H1 (cell line): Measurements from ENCODE around the gene MYH9. TPM values are rescaled to one million over a fixed set of nuclear protein-coding genes. Genes with fewer than 3 reads are reported as not detected.

Experiments
- CTCF ChIA-PET: fragments of 300-600 bp; sonication (Branson Sonifier 250); formaldehyde crosslinking; loops from one replicate; lab custom pipeline; 2021; ENCODE audit not compliant: partially characterized antibody; lab: Charles Lee
- POLR2A ChIA-PET: fragments of 300-600 bp; sonication (Branson Sonifier 250); formaldehyde crosslinking; loops from one replicate; lab custom pipeline; 2021; ENCODE audit warnings: inconsistent platforms; ENCODE audit not compliant: partially characterized antibody; lab: Charles Lee
- DNase-seq, 2 experiments: peaks; one replicate each; pipeline versions ENCODE4 v3.0.0 to v3.0.0-alpha.2; 2010 to 2022; ENCODE audit warnings: low spot score in 2 of 2, low read depth in 1 of 2, mixed read lengths in 1 of 2
- FAIRE-seq: peaks from 2 replicates; lab custom pipeline; 2011; peaks lifted over from hg19 to GRCh38; lab: Jason Lieb, UNC
- H2AFZ ChIP-seq: 2 replicates; pipeline ENCODE4 v1.8.1; 2012; ENCODE audit warnings: low read length, inconsistent platforms
- H2AK5ac ChIP-seq: 2 replicates; pipeline ENCODE4 v1.6.1; 2013; ENCODE audit warnings: low read depth, low read length
- H2BK120ac ChIP-seq: replicated peaks from 2 replicates; pipeline ENCODE3; 2013; ENCODE audit warnings: low read depth, low read length, inconsistent platforms
- H2BK12ac ChIP-seq: 2 replicates; pipeline ENCODE4 v1.6.1; 2013; ENCODE audit warnings: low read depth, low read length
- H2BK15ac ChIP-seq: 2 replicates; pipeline ENCODE4 v1.6.1; 2013; ENCODE audit warnings: low read length
- H2BK20ac ChIP-seq: 2 replicates; pipeline ENCODE4 v1.6.1; 2013; ENCODE audit warnings: low read length
- H2BK5ac ChIP-seq: 2 replicates; pipeline ENCODE4 v1.6.1; 2013; ENCODE audit warnings: low read depth, low read length
- H3K14ac ChIP-seq: 2 replicates; pipeline ENCODE4 v1.6.1; 2013; ENCODE audit warnings: inconsistent platforms; ENCODE audit not compliant: insufficient read length
- H3K18ac ChIP-seq: 2 replicates; pipeline ENCODE4 v1.6.1; 2013; ENCODE audit warnings: low read length; ENCODE audit errors: extremely low read depth
- H3K23ac ChIP-seq: 2 replicates; pipeline ENCODE4 v1.6.1; 2013; ENCODE audit warnings: inconsistent platforms; ENCODE audit not compliant: insufficient read length
- H3K23me2 ChIP-seq: 2 replicates; pipeline ENCODE4 v1.6.1; 2013; ENCODE audit warnings: low read depth, low read length
- H3K27ac ChIP-seq: 2 replicates; pipeline ENCODE4 v1.6.1; 2011; ENCODE audit warnings: low read depth, low read length, inconsistent platforms
- H3K27me3 ChIP-seq, 4 experiments: replicated peaks in 1 of 4; 1 replicate in 1 of 4; 2 replicates in 3 of 4; pipeline versions ENCODE4 v1.6.1 to v1.8.1; 2011 to 2013; ENCODE audit warnings: low read length in 3 of 4, mild to moderate bottlenecking in 3 of 4, inconsistent platforms in 2 of 4, mixed read lengths in 2 of 4, moderate library complexity in 1 of 4; ENCODE audit not compliant: control insufficient read depth in 3 of 4, insufficient read depth in 3 of 4; ENCODE audit errors: extremely low read depth in 1 of 4
- H3K36me3 ChIP-seq, 4 experiments: 2 replicates each; pipeline versions ENCODE4 v1.6.1 to v1.8.1; 2011 to 2013; ENCODE audit warnings: mild to moderate bottlenecking in 4 of 4, low read length in 3 of 4, moderate library complexity in 2 of 4, control low read depth in 1 of 4, inconsistent platforms in 1 of 4; ENCODE audit not compliant: insufficient read depth in 4 of 4, control insufficient read depth in 2 of 4
- H3K4ac ChIP-seq: replicated peaks from 2 replicates; pipeline ENCODE3; 2013; ENCODE audit warnings: low read length, low read depth, mixed read lengths, inconsistent platforms; ENCODE audit not compliant: insufficient read length
- H3K4me1 ChIP-seq, 4 experiments: replicated peaks in 1 of 4; 1 replicate in 1 of 4; 2 replicates in 3 of 4; pipeline versions ENCODE4 v1.6.1 to v1.8.1; 2011 to 2013; ENCODE audit warnings: low read length in 3 of 4, inconsistent platforms in 2 of 4, mixed read lengths in 1 of 4; ENCODE audit not compliant: insufficient read depth in 4 of 4, control insufficient read depth in 3 of 4
- H3K4me2 ChIP-seq, 2 experiments: 2 replicates each; pipeline versions ENCODE4 v1.6.1 to v1.8.1; 2011 to 2013; ENCODE audit warnings: low read depth in 2 of 2, low read length in 2 of 2, control low read depth in 1 of 2, inconsistent platforms in 1 of 2, mild to moderate bottlenecking in 1 of 2; ENCODE audit not compliant: insufficient read depth in 1 of 2
- H3K4me3 ChIP-seq, 4 experiments: fragments of 200-600, 300-600 bp in 1 of 4; sonication (generic), shearing (Covaris generic), sonication (Bioruptor Twin) in 1 of 4; 2 replicates each; pipeline versions ENCODE4 v1.5.1 to v1.8.1; 2011 to 2016; ENCODE audit warnings: low read length in 4 of 4, low read depth in 3 of 4, control low read depth in 2 of 4, inconsistent platforms in 2 of 4, mild to moderate bottlenecking in 2 of 4, mixed read lengths in 1 of 4, moderate library complexity in 1 of 4; ENCODE audit not compliant: insufficient read depth in 2 of 4; ENCODE audit errors: extremely low read depth in 1 of 4
- H3K56ac ChIP-seq: replicated peaks from 2 replicates; pipeline ENCODE3; 2013; ENCODE audit warnings: low read depth, mild to moderate bottlenecking, mixed read lengths, low read length, inconsistent platforms; ENCODE audit not compliant: insufficient read length
- H3K79me1 ChIP-seq: 2 replicates; pipeline ENCODE4 v1.6.1; 2013; ENCODE audit warnings: low read depth, low read length, control low read depth
- H3K79me2 ChIP-seq, 2 experiments: 2 replicates each; pipeline versions ENCODE4 v1.6.1 to v1.8.1; 2012 to 2013; ENCODE audit warnings: low read length in 2 of 2, mild to moderate bottlenecking in 2 of 2, inconsistent platforms in 1 of 2; ENCODE audit not compliant: insufficient read depth in 2 of 2, control insufficient read depth in 1 of 2
- H3K9ac ChIP-seq, 4 experiments: replicated peaks in 1 of 4; 1 replicate in 1 of 4; 2 replicates in 3 of 4; pipeline versions ENCODE4 v1.6.1 to v1.8.1; 2011 to 2013; ENCODE audit warnings: low read depth in 3 of 4, low read length in 3 of 4, control low read depth in 2 of 4, mild to moderate bottlenecking in 2 of 4, moderate library complexity in 2 of 4, inconsistent platforms in 1 of 4; ENCODE audit errors: extremely low read depth in 1 of 4
- H3K9me3 ChIP-seq, 2 experiments: 2 replicates each; pipeline versions ENCODE4 v1.6.1 to v1.8.1; 2012 to 2013; ENCODE audit warnings: mild to moderate bottlenecking in 2 of 2, moderate library complexity in 2 of 2, control low read depth in 1 of 2, inconsistent platforms in 1 of 2, low read depth in 1 of 2, low read length in 1 of 2, mixed read lengths in 1 of 2; ENCODE audit not compliant: insufficient read depth in 2 of 2
- H4K20me1 ChIP-seq, 2 experiments: replicated peaks in 1 of 2; 2 replicates each; pipeline versions ENCODE3 to v1.8.1; 2011 to 2013; ENCODE audit warnings: inconsistent platforms in 2 of 2, low read length in 2 of 2, mild to moderate bottlenecking in 1 of 2; ENCODE audit not compliant: insufficient read depth in 2 of 2, control insufficient read depth in 1 of 2
- H4K5ac ChIP-seq: 2 replicates; pipeline ENCODE4 v1.6.1; 2013; ENCODE audit warnings: low read length, low read depth, mixed read lengths, inconsistent platforms; ENCODE audit not compliant: insufficient read length
- H4K8ac ChIP-seq: 2 replicates; pipeline ENCODE4 v1.8.0; 2013; ENCODE audit warnings: mild to moderate bottlenecking, moderate library complexity, low read length, inconsistent platforms; ENCODE audit not compliant: insufficient read depth; ENCODE audit errors: extremely low read depth
- H4K91ac ChIP-seq: replicated peaks from 2 replicates; pipeline ENCODE3; 2013; ENCODE audit warnings: low read length, mixed read lengths, inconsistent platforms; ENCODE audit not compliant: insufficient read length
- ATF3 ChIP-seq: IDR thresholded peaks from 2 replicates; pipeline ENCODE4 v1.6.1; 2011; ENCODE audit warnings: low read depth, mild to moderate bottlenecking, low read length; ENCODE audit not compliant: insufficient read depth
- EGR1 ChIP-seq: IDR thresholded peaks from 2 replicates; pipeline ENCODE4 v1.6.1; 2011; ENCODE audit warnings: low read depth, low read length, borderline replicate concordance
- POLR2A ChIP-seq, 2 experiments: IDR thresholded peaks; 1 replicate in 1 of 2; 2 replicates in 1 of 2; pipeline ENCODE4 v1.6.1; 2011; ENCODE audit warnings: low read depth in 2 of 2, low read length in 2 of 2, mild to moderate bottlenecking in 2 of 2; ENCODE audit errors: control extremely low read depth in 1 of 2
- SAP30 ChIP-seq: fragments of 300-600 bp; sonication (generic); IDR thresholded peaks from 2 replicates; pipeline ENCODE4 v1.7.1; 2012; ENCODE audit warnings: low read length, moderate library complexity, mild to moderate bottlenecking, inconsistent platforms; ENCODE audit not compliant: insufficient read depth, insufficient replicate concordance
- TEAD4 ChIP-seq: IDR thresholded peaks from 2 replicates; pipeline ENCODE4 v1.6.1; 2012; ENCODE audit warnings: low read depth, low read length, inconsistent platforms, mixed read lengths
- WGBS, 2 experiments: shearing (Covaris generic) in 1 of 2; methylation state at CpG; one replicate each; pipeline versions ENCODE4 v1.1.6 to v1.1.7; 2013 to 2015; ENCODE audit warnings: low lambda C conversion rate in 2 of 2, mixed read lengths in 2 of 2, inconsistent platforms in 1 of 2, low coverage in 1 of 2, missing lambda C conversion rate in 1 of 2; ENCODE audit not compliant: insufficient replicate concordance in 2 of 2, insufficient coverage in 1 of 2, insufficient read length in 1 of 2; ENCODE audit errors: extremely low coverage in 1 of 2, missing lambda C conversion rate in 1 of 2; 5-methylcytosine and 5-hydroxymethylcytosine counted together
- polyA plus RNA-seq, 7 experiments: library from polyadenylated mRNA; depleted of rRNA in 3 of 7; stranded (reverse) in 5 of 7; unstranded in 2 of 7; fragments of >200 nt in 5 of 7; fragments of 200-250 nt in 2 of 7; gene quantifications; 1 replicate in 5 of 7; 2 replicates in 1 of 7; 4 replicates in 1 of 7; pipeline versions ENCODE4 v1.2.1 to v1.2.3, GENCODE V29; 2011 to 2013; ENCODE audit warnings: missing spikeins in 2 of 7, mixed read lengths in 2 of 7
- total RNA-seq: library from RNA; stranded (reverse); fragmentation: NEBNext Ultra II Directional; extraction: Animal tissue kit (Norgen Biotek cat#: 25700); gene quantifications from 2 replicates; pipeline ENCODE4 v1.2.1, GENCODE V29; 2021

MYH9 gene
- total and polyA plus RNA-seq, 2 of the 8 experiments (the other 6 are each of a cell fraction or from before 2014, with no cell fraction given), result 24.9 to 322 TPM

GRCh38 chr22:36327922-36328551, 59.7 kb downstream of the MYH9 start:
- peak overlapping the region; percentile 100 for H2BK12ac ChIP-seq

More at GRCh38 chr22:36327922-36328551, 59.7 kb downstream of the MYH9 start:
- peaks cover 0 to 65% of the 10 kb centered on the region in 2 experiments; a peak in 2 of 4 replicates for H3K79me2 ChIP-seq
- no peak overlapping the region for H3K56ac ChIP-seq
- CTCF ChIA-PET, result interaction anchor here (0.9 to 6.7 kb wide), 12 partner anchors 10 to 158 kb away, joined by 3 to 37 read pairs (median 4); no protein-coding TSS in a partner anchor
- H3K79me1 ChIP-seq, result peaks cover 13% of the 10 kb centered on the region
- H3K23me2 ChIP-seq, result no peaks in the 10 kb centered on the region
- peak overlapping the region; percentile 25; the same call in 1 of the 2 replicates for H2BK5ac ChIP-seq
- peaks cover 18 to 42% (median 32%) of the 10 kb centered on the region in 4 experiments; a peak in 7 of 8 replicates for H3K36me3 ChIP-seq
- H2BK20ac ChIP-seq, result no peak overlapping the region
- H4K5ac ChIP-seq, result no peak overlapping the region
- no peak overlapping the region for H2BK15ac ChIP-seq
- no peak overlapping the region for H3K4me3 ChIP-seq
- WGBS, 2 experiments, result 90% methylated on average over 13 of the region's 13 CpGs; no CpG with 5 or more reads in 1 of the 2 experiments
- no peak overlapping the region for H3K18ac ChIP-seq
- TF ChIP-seq EGR1, result no peak
- no peak for TF ChIP-seq TEAD4
- no peak for TF ChIP-seq SAP30
- no peak for TF ChIP-seq ATF3
- TF ChIP-seq POLR2A (IDR thresholded peaks at IDR 0.05; ENCODE audit: control extremely low read depth in 1 of 2, low read depth in 2 of 2, low read length in 2 of 2), result peak; percentile 42 to 48; a peak in 2 of 3 replicates
- TF ChIP-seq, all 59 proteins: peak for 1
- Histone ChIP-seq H2AK5ac (peak overlapping the region; percentile 99; the same call in 1 of the 2 replicates), H3K23ac (no peak overlapping the region), H4K8ac (no peak overlapping the region), H3K9ac (peak overlapping the region in 1 of 4 experiments; percentile 46; a peak in 1 of 7 replicates), H3K9me3 (no peaks in the 10 kb centered on the region), H3K4me1 (peaks cover 9 to 35% (median 28%) of the 10 kb centered on the region in 4 experiments), H3K27me3 (no peaks in the 10 kb centered on the region), H2AFZ (no peak overlapping the region), H4K20me1 (peaks cover 3 to 33% of the 10 kb centered on the region in 2 experiments), H3K14ac (no peak overlapping the region), H3K4ac (peak overlapping the region; percentile 21), H3K27ac (peak overlapping the region; percentile 98), H4K91ac (no peak overlapping the region), H2BK120ac (no peak overlapping the region), H3K4me2 (no peak overlapping the region; a peak in 1 of 4 replicates)
- DNase-seq (no peak), FAIRE-seq (no peak)
- POLR2A ChIA-PET, result interaction anchor here (0.6 to 4.2 kb wide), 22 partner anchors 7 to 173 kb away, joined by 3 to 39 read pairs (median 4); partner anchors contain the start of genes MYH9 and TXN2
